ENCODE results near the gene HPSE2. TPM values are rescaled to one million over a fixed set of nuclear protein-coding genes. Genes with fewer than 3 reads are reported as not detected.

The HPSE2 gene
- total RNA-seq, 1 donor from 2014 or later = not detected

DNA sequence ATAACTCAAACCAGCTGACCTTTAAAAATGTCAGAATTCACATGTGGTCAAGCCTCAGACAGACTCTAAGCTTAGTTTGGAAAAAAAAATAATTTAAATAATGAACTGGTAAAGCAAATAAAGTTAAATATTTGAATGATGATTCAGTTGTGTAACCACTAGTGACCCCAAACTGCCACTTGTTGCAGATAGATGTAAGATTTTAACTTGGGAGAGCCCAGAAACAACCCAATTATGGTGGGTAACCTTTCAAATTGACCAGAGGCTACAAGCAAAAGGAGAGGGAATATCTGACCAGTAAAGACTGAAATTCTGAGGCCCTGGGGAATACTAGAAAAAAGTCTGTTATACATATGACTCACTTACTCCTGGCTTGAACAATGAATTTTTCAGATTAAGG lies 268.1 kb downstream of the HPSE2 start:
- TF ChIP-seq, protein P1, sequence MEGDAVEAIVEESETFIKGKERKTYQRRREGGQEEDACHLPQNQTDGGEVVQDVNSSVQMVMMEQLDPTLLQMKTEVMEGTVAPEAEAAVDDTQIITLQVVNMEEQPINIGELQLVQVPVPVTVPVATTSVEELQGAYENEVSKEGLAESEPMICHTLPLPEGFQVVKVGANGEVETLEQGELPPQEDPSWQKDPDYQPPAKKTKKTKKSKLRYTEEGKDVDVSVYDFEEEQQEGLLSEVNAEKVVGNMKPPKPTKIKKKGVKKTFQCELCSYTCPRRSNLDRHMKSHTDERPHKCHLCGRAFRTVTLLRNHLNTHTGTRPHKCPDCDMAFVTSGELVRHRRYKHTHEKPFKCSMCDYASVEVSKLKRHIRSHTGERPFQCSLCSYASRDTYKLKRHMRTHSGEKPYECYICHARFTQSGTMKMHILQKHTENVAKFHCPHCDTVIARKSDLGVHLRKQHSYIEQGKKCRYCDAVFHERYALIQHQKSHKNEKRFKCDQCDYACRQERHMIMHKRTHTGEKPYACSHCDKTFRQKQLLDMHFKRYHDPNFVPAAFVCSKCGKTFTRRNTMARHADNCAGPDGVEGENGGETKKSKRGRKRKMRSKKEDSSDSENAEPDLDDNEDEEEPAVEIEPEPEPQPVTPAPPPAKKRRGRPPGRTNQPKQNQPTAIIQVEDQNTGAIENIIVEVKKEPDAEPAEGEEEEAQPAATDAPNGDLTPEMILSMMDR (IDR thresholded peaks at IDR 0.05; ENCODE audit: insufficient read depth, low read length, severe bottlenecking) = no peak
- H3K36me3 ChIP-seq (ENCODE audit: control insufficient read depth, insufficient read depth, low read length) = no peaks in the 10 kb centered on the region
- DNase-seq (ENCODE audit: low read depth) (no peak), FAIRE-seq (no peak)
- H3K4me3 ChIP-seq (ENCODE audit: low read depth, low read length) = no peak overlapping the region
- no peaks in the 10 kb centered on the region for H3K27me3 ChIP-seq (ENCODE audit: control insufficient read depth, insufficient read depth, low read length)

DNA sequence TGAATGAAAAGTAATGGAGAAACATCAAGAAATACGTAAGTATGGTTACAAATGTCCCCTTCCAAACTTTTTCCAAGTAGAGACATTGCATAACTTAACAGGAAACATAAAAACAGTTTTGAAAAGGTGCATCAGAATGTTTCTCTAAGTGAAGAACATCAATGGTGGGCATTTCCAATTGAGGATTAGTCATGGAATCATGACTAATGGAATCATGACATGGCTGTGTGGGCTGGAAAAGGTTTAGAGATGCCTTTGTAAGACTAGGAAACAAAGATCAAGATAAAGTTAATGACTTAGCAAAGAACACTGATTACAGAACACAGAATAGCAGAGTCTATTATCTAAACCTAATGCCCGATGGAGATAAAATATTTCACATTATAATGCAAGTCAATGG lies 272.0 kb downstream of the HPSE2 start:
- TF ChIP-seq, protein P1 (IDR thresholded peaks at IDR 0.05; ENCODE audit: insufficient read depth, low read length, severe bottlenecking) = no peak
- DNase-seq (ENCODE audit: low read depth) = peak; percentile 27

DNA sequence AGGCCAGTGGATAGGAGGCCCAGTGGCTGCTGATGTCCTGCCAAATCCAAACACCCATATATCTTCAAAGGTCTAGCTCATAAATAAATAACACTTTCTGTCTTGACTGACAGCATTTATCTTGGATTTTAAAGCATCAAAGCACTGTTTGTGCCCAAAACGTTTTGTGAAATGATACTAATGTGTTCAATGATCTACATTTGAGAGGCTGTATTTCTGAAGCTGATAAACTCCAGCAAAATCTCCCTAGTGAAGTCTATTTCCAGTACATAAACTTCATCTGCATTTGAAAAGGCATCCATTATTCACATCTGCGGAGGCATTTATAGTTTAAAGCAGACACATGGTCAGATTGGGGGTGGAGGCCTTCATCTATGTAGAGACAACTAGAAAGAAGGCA lies 276.3 kb downstream of the HPSE2 start:
- TF ChIP-seq, protein P1 (IDR thresholded peaks at IDR 0.05; ENCODE audit: insufficient read depth, low read length, severe bottlenecking) = no peak
- H3K36me3 ChIP-seq (ENCODE audit: control insufficient read depth, insufficient read depth, low read length) = no peaks in the 10 kb centered on the region
- H3K27me3 ChIP-seq (ENCODE audit: control insufficient read depth, insufficient read depth, low read length) = no peaks in the 10 kb centered on the region
- FAIRE-seq (no peak), DNase-seq (ENCODE audit: low read depth) (no peak)
- H3K4me3 ChIP-seq (ENCODE audit: low read depth, low read length) = no peak overlapping the region

More for the DNA sequence above, 272.0 kb downstream of the HPSE2 start:
- H3K4me3 ChIP-seq (ENCODE audit: low read depth, low read length) = no peak overlapping the region
- no peak for FAIRE-seq
- no peaks in the 10 kb centered on the region for H3K36me3 ChIP-seq (ENCODE audit: control insufficient read depth, insufficient read depth, low read length)
- no peaks in the 10 kb centered on the region for H3K27me3 ChIP-seq (ENCODE audit: control insufficient read depth, insufficient read depth, low read length)

DNA sequence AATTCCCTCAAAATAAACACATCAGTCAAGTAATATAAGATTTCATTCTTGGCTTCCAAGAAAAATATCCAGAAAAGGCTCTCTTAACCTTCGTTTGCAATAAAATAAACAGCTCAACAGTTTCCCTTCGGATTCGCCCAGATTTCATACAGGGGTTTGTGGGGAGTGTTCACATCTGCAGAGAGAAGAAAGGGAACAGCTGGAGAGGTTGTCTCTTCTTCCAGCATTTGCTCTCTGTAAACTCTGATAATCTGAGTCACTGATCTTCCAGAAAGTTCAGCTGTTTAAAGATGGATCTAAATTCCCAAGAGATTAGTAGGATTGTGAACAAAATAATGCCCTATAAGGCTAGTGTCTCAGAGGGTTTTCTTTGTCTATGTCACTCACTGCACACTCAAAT lies 277.9 kb downstream of the HPSE2 start:
- DNase-seq (ENCODE audit: low read depth) (no peak), FAIRE-seq (no peak)
- Histone ChIP-seq H3K36me3 (ENCODE audit: control insufficient read depth, insufficient read depth, low read length) (no peaks in the 10 kb centered on the region), H3K27me3 (ENCODE audit: control insufficient read depth, insufficient read depth, low read length) (no peaks in the 10 kb centered on the region), H3K4me3 (ENCODE audit: low read depth, low read length) (no peak overlapping the region)
- TF ChIP-seq, protein P1 (IDR thresholded peaks at IDR 0.05; ENCODE audit: insufficient read depth, low read length, severe bottlenecking) = no peak

DNA sequence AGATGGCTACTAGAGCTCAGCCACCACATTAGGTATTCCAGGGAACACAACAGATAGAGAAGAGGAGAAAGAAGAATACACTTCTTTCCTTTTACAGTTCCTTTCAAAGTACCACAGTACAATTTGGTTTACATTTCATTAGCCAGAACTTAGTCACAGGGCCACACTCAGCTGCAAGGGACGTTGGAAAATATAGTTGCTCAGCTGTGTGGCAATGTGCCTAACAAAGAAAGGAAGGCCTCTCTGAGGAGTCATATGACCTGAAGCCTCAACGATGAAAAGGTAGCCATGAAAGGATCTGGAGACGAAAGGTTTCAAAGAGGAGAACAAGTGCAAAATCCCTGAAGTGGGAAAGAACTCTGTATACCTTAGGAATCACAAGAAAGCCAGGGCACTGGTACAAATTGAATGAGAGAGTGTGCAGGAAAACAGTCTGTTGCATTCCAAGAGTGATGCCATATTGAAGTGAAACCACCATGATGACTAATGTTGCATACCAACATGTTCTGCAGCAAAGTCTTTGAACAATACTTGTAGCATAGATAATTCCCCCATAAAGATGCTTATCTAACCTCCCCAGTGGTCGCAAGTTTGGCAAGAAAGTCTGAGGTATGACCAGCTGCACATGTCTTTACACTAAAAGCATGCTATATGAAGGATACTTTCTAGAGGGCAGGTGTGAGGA lies 278.9 kb downstream of the HPSE2 start:
- Histone ChIP-seq H3K27me3 (ENCODE audit: control insufficient read depth, insufficient read depth, low read length) (no peaks in the 10 kb centered on the region), H3K36me3 (ENCODE audit: control insufficient read depth, insufficient read depth, low read length) (no peaks in the 10 kb centered on the region), H3K4me3 (ENCODE audit: low read depth, low read length) (no peak overlapping the region)
- DNase-seq (ENCODE audit: low read depth) (peak; percentile 21), FAIRE-seq (no peak)
- TF ChIP-seq, protein P1 (IDR thresholded peaks at IDR 0.05; ENCODE audit: insufficient read depth, low read length, severe bottlenecking) = no peak

DNA sequence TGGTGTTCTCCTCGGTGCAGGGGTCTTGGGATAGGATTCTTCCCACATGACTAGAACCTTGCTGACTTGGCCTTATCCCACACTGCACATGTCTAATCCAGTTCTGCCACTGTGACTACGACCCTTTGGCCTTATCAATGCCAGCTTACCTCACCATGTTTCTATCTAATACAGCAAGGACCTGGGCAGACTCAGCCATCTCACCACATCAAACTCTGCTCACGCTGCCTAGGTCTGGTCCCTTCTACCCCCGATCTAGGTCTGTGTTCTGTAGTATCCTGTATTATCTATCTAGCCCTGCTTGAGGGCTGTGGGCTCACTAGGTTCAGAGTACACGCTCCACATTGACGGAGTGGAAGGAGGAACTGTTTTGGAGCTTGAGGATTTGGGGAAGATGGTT lies 282.4 kb downstream of the HPSE2 start:
- TF ChIP-seq, protein P1 (IDR thresholded peaks at IDR 0.05; ENCODE audit: insufficient read depth, low read length, severe bottlenecking) = no peak
- DNase-seq (ENCODE audit: low read depth) (no peak), FAIRE-seq (no peak)
- no peaks in the 10 kb centered on the region for H3K36me3 ChIP-seq (ENCODE audit: control insufficient read depth, insufficient read depth, low read length)
- no peak overlapping the region for H3K4me3 ChIP-seq (ENCODE audit: low read depth, low read length)
- no peaks in the 10 kb centered on the region for H3K27me3 ChIP-seq (ENCODE audit: control insufficient read depth, insufficient read depth, low read length)

Measured in bronchial epithelial cell (primary cell).